GM18907 (cell line): ENCODE results near the gene CASK.
A peak's percentile ranks its signal among the peaks of the same experiment; 100 is the strongest.
"Not testable (repeated sequence)": the region's sequence is repeated elsewhere in the genome, so short reads cannot be mapped to it uniquely, and the experiment has no call there.

Experiments used
- ATAC-seq: cut with Tn5 transposase; IDR thresholded peaks from one replicate; pipeline ENCODE4 v1.9.1; 2021; ENCODE audit warnings: mild to moderate bottlenecking, moderate library complexity; ENCODE audit not compliant: unreplicated experiment

The CASK gene

DNA sequence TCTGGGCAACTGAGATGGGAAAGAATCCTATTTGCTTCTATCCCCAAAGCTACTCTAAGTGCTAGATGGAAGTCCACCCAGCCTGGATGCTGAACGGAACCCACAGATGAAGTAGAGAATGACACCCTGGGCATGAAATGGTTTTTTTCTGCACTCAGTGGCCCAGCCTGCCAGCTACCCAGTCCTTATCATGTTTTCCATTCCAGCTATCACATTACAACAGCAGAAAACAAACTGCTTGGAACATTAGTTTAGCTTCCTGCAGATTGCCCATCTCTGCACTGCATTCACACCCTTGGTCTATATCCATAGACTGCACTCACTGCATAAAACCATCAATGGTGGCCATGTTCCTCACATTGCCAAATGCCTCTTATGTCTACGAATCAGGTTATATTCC, 397.1 kb downstream of the CASK start:
- ATAC-seq = no peak

DNA sequence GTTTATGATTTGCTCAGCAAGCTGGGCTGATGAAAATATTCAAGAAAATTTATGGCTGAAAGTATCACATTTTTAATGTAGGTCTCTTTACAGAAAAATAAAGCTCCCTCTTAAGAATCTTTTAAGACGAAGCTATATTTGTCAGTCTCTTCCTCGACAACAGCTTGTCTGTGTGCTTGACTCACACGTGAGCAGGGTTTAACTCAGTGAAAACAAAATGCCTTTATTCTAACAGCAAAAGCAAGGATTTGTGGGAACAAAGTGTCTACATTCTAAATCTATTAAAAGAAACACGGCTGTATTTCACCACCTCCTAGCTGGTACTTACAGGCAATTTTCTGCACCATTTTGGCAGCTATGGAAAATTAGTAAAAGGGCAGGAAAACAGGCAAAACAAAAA, 400.7 kb downstream of the CASK start:
- ATAC-seq = no peak

GRCh38 chrX:41522081-41522480, 401.3 kb downstream of the CASK start:
- ATAC-seq = no peak

DNA sequence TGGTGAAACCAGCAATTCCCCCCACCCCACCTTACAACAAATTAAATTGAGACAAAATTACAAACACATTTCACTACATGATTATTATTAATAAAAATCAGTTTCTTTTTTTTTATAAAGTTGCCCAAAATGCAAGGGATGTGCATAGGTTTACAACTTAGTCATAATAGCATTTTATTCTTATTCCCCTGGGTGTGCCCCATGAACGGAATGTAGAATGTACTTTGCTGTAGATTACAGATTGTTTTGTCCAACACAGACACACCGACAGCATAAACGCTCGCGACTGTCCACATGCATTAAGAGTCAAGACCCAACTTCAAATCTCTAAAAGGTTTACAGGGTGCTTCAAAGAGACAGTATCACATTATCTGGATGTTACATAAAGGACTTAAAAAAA, 403.9 kb downstream of the CASK start:
- ATAC-seq = no peak

GRCh38 chrX:41518841-41519220, 404.5 kb downstream of the CASK start:
- no peak for ATAC-seq

- ATAC-seq = no peak
Observed at GRCh38 chrX:41518127-41518840, 405.1 kb downstream of the CASK start.

- no peak for ATAC-seq
Observed at GRCh38 chrX:41516999-41517765, 406.2 kb downstream of the CASK start.

DNA sequence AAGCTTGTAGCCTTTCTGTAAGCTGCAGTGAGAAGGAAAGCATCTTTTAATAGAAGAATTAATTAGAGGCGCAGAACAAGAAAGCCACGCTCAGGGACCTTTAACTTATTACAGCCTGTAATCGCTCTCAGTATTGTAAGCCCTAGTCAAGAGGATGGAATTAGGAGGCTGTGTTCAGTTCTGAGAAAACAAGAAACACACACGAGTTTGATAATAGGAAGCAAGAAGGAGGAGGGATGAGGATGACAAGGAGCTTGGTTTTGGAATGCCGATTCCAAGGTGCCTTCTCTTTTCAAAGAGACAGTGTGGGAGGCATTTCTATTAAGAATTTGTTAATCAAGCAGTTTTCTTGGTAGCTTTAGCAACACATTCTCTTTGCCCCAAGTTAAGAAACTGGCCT, 406.9 kb downstream of the CASK start:
- ATAC-seq = no peak

GRCh38 chrX:41515376-41515775, 408.0 kb downstream of the CASK start:
- ATAC-seq = no peak

- ATAC-seq = no peak
Observed at GRCh38 chrX:41514179-41514578, 409.2 kb downstream of the CASK start.

DNA sequence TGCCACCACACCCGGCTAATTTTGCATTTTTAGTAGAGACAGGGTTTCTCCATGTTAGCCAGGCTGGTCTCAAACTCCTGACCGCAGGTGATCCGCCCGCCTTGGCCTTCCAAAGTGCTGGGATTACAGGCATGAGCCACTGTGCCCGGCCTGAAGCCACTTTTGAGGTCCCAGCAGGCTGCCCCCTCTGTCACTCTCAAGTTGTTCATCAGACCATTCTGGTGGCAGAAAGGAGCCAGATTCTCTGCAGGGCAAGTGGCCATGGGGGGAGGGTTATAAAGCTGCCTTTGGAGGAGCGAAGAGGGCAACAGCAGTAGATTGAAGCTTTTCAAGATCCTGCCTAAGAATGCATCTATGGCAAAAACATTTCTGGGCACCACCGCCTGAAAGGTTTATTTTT, 410.5 kb downstream of the CASK start:
- not testable (repeated sequence) for ATAC-seq

DNA sequence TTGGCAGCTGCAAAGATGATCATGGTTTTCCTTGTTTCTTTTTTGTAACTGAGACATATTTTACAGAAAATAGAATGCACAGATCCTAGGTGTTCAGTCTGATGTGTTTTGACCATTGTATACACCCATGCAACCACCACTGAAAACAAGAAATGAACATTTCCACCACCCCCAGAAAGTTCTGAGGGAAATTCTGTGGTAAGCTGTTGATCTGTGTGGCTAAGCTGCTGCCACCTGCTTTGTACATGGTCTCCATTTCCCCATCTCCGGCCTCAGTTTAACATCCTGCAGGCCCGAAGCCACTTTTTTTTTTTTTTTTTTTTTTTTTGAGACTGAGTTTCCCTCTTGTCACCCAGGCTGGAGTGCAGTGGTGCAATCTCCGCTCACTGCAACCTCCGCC, 411.0 kb downstream of the CASK start:
- ATAC-seq = peak; percentile 94

GRCh38 chrX:41507919-41508318, 415.4 kb downstream of the CASK start:
- ATAC-seq = no peak

DNA sequence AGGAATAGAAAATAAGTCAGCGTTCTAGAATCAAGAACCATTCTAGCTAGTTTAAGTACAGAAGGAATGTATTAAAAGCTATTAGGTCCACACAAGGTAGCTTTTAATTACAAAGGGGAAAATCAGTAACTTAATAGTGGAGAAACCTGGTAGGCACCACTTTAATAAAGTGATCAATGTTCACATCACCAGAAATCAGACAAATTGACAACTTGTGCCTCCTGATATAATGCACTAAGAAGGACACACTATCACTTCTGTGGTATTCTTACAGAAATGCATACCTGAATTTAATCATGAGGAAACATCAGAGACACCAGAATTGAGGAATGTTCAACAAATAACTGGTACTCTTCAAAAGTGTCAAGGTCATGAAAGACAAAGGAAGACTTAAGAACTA, 421.4 kb downstream of the CASK start:
- ATAC-seq = no peak

GRCh38 chrX:41499984-41500383, 423.4 kb downstream of the CASK start:
- no peak for ATAC-seq

- ATAC-seq = no peak
Observed at GRCh38 chrX:41499195-41499594, 424.2 kb downstream of the CASK start.

DNA sequence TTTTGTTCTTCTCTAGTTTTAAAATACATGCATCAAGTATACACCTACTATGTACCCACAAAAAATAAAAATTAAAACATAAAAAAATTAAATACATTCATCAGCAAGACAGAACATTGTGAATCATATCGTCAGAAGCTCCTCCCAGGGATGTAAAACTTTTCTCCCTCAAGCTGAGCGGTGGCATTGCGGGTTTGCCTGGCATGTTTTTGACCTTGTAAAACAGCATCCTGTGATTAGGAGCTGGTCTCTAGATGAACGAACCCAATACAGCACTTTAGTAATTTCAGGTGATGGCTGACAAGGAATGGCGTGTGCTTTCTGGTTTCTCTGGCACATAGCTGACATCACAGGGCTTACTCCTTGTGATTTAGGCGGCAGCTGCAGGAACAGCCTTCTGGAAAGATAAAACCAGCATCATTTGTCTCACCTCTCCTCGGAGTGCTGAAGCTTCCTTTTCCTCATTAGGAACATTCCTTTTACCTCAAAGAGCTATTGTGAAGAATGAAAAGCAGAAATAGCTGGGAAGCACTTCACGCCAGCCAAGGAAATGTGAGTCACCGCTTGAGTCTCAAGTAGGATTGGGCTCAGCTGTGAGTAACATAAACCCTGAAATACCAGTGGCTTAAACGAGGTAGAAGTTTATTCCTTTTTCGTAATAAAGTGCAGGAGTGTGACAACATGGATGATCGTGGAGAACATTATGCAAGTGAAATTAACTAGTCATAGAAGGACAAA, 431.9 kb downstream of the CASK start:
- no peak for ATAC-seq

GRCh38 chrX:41490446-41490845, 432.9 kb downstream of the CASK start:
- ATAC-seq = no peak

GRCh38 chrX:41482154-41482850, 441.1 kb downstream of the CASK start:
- ATAC-seq = no peak

GRCh38 chrX:41481264-41482109, 441.9 kb downstream of the CASK start:
- no peak for ATAC-seq
